NCI-H1694 treated with DMSO at 0.1 percent for 48 hours (cell line): Measurements from ENCODE around the gene WASHC4.
"Not testable (repeated sequence)": the region's sequence is repeated elsewhere in the genome, so short reads cannot be mapped to it uniquely, and the experiment has no call there.

Experiments used
- DNase-seq: peaks from one replicate; lab custom pipeline; 2025; lab: John Stamatoyannopoulos, UW

WASHC4 gene

DNA sequence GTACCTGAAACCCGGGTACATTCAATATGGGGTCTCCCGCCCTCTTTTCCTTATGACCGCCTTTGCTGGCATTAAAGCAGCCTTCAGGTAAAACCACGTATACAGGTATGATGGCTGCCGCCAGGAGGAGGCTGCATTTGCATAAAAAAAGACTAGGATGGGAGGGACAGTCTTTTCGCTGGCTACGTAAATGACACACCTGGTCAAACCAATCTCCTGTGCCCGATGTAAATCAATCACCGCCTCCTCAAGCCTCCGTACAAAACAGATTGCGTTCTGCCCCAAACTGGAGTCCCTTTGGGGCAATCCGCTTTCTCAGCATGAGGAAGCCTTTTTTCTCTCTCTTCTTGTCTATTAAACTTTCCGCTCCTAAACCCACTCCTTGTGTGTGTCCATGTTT is 15.2 kb upstream of the WASHC4 start:
- no peak for DNase-seq

DNA sequence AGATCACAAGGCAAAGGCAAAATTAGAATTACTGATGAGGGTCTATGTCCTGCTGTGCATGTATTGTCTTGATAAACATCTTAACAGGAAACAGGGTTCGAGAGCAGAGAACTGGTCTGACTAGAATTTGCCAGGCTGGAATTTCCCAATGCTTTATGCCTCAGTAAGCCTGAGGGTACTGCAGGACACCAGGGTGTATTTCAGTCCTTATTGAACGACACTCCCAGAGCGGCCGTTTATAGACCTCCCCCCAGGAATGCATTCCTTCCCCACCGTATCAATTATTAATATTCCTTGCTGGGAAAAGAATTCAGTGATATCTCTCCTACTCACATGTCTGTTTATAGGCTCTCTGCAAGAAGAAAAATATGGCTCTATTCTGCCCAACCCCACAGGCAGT is 12.2 kb upstream of the WASHC4 start:
- not testable (repeated sequence) for DNase-seq

DNA sequence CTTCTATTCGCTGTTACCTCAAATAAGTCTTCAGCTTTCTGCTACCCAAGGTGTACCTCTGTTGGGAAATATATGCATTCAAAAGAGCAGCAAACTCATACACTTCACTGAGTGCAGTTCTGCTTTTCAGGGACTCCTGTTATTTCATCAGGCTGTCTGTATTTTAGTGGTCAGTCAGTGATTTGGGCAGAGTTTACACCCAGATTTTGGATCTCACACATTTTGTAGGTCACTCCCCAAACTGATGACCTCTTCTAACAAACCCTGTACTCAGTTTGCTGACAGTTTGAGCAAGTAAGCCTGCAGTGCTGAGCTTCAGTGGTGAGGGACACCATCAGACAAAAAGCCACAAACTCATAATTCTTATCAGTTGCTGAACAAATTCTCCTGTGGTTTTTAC is 8.2 kb upstream of the WASHC4 start:
- no peak for DNase-seq

DNA sequence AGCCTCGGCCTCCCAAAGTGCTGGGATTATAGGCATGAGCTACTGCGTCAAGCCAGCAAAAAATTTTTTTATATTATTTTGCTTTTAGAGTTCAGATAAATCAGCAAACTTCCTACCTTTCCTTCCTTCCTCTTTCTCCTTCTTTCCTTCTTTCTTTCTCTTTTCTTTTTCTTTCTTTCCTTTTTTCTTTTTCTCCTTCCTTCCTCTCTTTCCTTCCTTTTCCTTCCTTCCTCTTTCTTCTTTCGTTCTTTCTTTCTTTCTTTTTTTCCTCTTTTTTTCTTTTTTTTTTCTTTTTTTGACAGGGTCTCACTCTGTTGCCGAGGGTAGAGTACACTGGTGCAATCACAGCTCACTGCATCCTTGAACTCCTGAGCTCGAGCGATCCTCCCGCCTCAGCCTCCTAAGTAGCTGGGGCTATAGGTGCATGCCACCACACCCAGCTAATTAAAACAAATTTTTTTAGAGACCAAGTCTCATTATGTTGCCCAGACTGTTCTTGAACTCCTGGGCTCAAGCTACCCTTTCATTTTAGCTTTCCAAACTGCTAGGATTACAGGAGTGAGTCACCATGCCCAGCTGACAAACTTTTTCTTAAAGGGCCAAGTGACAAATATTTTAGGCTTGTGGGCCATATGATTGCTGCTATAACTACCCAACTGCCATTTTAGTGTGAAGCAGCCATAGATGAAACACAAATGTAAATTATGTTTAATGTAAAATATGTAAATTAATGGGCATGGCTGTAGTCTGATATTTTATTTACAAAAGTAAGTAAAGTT is 7.1 kb upstream of the WASHC4 start:
- no peak for DNase-seq

DNA sequence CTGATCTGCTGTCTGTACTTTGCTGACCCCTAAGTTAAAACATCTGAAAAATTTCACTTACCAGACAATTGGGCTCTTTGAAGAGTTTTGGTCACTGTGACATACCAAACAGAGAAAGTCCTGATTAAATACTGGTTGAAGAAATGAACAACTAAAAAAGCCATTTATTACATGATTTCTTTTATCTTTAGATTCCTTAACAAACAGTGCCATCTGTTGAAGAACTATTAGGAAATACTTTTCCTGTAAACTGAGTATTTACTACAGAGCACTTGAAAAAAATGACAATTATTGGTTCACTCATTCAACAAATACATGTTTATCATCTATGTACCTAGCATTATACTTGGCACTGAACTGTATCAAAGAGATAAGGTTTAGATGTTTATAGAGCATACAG is 6.5 kb upstream of the WASHC4 start:
- no peak for DNase-seq

DNA sequence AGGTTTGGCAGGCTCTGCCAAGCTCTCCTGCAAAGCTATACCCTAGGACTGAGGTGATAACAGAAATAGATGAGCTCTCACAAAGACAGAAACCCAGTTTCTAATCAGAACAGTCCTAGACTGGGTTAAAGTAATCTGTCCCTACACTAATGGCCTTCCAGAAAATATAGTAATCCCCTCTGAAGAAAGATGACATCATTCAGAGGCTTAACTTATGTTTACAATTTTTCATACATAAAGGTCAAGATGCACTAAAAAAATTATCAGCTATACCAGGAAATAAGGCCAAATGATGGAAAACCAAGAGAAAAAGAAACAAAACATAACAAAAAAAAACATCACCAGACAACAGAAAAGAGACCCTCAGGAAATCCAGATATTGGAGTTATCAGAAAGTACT is 4.9 kb upstream of the WASHC4 start:
- no peak for DNase-seq

DNA sequence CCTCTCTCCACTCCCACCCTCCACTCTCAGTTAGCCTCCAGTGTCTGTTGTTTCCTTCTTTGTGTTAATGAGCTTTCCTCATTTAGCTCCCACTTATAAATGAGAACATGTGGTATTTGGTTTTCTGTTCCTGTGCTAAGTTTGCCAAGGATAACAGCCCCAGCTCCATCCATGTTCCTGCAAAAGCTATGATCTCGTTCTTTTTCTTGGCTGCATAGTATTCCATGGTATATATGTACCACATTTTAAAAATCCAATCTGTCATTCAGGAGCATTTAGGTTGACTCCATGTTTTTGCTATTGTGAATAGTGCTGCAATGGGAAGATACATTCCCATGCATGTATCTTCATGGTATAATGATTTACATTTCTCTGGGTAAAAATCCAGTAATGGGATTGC is 2.8 kb upstream of the WASHC4 start:
- DNase-seq: no peak

DNA sequence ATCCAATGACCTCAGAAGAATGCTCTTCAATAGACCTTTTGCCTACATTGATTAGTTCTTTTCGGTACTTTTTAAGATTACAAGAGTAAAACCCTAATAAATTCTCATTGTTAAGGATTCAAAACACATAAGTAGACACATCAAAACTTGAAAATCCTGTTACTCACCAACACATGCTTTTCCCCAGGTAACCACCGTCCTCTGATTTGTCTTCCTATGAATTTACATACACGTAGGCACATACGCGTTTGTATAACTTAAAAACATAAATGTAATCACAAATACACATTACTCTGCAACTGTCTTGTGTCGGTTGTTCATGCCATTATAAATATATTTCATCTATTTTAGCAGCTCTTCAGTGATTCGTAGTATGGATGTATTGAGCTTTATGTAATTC is 910 bp upstream of the WASHC4 start:
- DNase-seq: peak; percentile 18

DNA sequence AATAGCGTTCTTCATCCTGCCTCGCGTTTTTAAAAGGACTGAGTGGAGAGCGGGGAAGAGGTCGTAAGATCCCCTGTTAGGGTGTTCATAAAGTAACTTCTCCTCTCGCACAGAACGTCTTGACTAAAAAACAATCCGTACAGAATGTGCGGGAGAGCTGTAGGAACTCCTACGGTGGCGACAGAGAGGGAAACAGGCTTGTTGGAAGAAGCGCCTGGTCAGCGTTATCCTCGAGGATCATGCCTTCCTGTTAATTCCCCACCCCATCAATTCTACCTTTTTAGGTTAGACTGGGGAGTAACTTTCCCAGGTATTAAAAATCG is 399 bp upstream of the WASHC4 start:
- DNase-seq: peak; percentile 75

DNA sequence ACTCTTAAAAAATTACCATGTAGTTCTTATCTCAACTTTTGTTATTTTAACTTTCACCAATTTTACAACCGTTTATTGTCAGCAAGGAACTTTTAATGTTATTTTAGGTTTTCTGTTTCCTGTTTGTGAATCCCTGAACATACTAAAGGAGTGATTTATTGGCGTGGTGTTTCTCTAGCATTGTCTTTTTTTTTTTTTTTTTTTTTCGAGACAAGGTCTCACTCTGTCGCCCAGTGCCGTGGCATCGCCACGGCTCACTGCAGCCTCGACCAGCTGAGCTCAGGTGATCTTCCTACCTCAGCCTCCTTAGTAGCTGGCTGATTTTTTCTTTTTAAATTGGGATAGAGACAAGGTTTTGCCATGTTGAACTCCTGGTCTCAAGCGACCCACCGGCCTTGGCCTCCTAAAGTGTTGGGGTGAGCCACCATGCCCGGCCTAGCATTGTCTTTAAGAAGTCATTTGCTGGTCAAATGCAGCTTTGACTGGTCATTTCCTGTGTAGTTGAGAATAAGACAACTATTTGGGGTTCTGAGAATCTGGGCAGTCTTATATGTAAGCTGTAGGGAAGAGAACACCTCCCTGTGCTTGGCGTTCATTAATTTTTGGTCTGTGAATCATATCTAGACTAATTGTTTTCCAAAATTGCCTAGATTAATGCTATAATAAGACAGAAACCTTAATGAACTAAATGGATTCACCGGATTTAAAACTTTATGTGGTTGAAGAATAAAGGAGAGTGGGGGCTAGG is 2.1 kb downstream of the WASHC4 start:
- DNase-seq: no peak

DNA sequence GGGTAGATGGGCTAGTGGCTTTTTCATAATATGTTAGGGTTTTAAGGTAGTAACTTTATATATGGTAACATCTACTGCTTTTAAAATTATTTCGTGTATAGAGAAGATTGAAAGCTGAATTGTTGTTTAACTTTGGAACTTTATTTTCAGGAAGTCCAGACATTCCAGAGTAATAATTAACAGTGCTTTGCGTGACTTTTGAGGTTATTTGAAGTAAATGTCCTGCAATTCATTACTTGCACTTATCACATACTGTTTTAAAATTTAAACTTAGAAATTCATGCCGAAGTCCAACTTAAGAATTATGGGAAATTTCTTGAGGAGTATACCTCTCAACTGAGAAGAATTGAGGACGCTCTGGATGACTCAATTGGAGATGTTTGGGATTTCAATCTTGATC is 3.3 kb downstream of the WASHC4 start:
- DNase-seq: no peak

DNA sequence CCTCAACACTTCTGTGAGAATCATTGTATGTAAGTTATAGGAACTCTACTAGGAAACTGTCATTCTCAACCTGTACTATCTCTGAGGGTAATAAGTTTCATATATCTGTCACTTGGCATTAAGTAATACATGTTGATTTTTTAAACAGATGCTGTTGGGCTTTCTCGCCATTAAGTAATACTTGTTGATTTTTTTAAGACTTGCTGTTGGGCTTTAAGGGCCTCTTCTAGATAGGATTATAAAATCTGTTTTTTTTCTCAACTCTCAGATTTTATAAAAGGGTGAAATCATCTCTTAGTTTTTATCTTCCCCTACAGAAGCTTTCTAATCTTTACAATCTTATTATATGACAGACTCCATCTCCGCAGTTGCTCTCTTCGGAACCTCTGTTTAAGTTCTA is 5.6 kb downstream of the WASHC4 start:
- DNase-seq: no peak

DNA sequence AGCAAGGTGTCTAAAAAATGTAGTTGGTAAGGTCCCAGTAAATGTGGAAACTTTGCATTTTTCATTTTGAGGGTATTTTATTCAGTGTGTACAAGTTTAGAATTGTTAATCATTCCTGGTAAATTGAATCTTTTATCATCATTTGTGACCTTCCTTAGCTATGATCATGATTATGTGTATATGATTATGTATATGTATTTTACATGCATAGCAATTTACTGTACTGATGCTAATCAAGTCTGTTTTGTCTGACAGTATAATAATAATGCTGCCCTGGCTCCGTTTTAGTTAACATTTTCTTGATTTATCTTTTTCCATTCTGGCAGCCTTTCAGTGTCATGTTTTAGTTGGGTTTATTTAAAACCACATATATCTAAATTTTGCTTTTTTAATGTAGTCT is 9.4 kb downstream of the WASHC4 start:
- DNase-seq: no peak

DNA sequence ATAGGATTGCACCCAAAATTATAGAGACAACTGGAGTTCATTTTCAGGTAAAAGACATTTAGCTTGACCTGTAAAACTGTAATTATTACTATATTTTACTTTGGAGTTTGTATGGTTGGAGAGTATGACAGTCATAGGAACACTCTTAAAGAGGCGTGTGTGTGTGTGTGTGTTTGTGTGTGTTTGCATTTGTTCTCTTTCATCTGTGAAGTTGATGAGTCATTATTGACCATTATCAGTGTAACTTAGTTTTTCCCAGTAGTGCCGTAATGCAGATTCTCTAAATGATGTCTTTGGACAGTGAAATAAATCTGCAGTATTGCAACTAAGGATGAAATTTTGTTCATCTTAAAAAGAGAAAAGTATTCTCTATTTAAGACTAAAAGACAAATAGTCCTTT is 13.0 kb downstream of the WASHC4 start:
- no peak for DNase-seq

DNA sequence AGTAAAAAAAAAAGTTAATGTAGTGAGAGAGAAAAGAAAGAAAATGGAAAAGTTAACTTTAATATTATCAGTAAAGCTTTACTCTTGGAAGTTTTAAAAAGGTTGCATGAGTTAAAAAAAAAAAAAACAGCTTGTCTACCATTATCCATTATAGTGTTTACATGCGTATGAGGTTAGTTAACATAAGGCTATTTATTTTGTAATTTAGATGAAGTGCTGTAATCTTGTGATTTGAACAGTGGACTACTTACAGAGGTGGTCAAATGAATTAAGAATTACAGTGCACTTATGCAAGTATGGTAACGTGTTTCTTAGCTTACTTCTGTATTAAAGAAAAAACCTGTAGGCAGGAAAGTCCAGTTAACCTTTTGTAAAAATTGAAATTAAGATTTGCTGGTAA is 30.7 kb downstream of the WASHC4 start:
- DNase-seq: no peak

DNA sequence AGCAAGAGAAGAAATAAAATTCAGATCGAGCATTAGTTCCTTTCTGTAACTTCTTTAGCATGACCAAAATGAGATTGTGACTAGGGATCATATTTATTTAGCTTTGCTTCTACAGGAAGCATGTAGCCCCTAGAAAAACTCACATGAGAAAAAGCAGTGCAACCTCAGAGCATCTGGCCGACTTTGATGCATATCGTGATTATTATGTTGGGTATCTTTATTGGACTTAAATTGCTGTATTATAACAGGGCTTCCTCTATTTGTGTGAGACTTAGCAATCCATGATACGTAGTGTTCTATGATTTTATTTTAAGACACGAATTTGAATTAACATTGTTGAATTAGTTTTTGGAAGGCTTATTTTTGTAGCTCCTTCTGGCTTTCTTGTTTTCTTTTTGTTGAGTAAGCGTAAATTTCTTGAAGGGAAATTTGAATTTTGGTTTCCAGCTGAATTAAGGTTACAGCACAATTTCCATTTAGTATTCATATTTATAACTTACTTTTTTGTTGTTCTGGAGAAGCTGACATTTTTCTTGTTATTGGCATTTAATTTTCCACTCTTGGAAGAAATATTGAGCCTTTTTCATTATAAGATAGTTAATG is 33.9 kb downstream of the WASHC4 start:
- DNase-seq: no peak

DNA sequence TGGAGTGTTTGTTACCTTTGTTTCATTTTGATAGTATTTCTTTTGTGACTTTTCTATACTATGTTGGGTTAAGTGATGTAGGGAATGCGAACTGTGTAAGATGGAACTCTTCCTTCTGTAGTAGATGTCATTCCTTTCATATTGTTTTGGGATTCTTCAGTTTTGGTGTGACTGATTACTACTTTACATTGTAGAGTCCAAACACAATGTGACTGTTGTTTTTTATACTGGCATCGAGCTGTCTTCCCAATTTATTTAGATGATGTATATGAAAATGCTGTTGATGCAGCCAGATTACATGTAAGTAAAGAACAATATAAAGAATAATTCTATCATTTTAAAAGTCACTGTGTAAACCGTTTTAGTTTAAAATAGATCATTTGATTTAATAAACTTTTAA is 34.7 kb downstream of the WASHC4 start:
- DNase-seq: no peak

DNA sequence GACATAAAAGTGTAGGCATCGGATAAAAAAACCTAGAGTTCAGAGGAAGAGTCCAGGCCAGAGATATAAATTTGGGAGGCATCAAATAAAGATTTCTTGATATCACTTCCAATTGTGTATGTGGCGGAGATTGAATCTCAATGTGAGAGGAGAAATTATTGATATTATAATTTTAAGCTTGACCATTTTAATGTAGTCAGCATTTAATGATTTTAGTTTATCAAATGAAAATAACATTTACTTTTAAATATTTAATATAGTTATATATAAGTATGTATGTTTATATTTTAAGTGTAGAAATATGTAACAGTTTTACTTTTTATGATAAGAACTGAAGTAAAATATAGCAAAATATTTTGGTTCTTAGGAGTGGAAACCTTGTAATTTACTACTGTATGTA is 48.7 kb downstream of the WASHC4 start:
- no peak for DNase-seq

DNA sequence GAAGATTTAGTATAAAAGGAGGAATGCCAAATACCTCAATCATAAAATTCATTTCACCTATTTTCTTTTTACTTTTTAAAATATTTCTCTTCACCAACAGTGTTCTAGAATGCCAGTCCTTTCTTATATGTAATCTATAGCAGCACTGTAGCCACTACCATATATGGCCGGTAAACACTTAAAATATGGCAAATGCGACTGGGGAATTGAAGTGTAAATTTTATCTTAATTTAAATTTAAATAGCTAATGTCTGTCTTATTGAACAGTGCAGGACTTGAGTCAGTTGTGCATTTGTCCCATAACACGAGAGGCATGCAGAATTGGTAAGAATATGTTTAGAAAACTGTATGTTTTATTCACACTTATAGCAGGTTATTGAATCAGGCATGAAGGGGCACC is 50.1 kb downstream of the WASHC4 start:
- no peak for DNase-seq

DNA sequence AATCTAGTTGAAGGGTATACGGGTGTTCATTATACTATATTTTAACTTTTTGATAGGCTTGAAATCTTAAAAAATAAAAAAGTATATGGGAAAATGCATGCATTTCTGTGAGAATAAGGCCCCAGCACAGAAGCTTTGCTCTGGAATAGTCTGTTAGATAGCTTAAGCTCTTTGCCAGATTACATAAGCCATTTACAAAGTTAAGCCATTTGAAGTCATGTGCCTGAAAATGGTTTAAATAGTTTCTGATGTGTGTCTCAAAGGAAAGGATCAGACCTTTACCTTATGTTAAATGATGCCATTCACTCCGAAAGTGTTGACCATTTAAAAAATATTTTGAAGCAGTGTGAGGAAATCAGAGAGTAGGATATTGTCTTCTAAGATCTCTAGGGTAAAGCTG is 51.3 kb downstream of the WASHC4 start:
- DNase-seq: no peak

DNA sequence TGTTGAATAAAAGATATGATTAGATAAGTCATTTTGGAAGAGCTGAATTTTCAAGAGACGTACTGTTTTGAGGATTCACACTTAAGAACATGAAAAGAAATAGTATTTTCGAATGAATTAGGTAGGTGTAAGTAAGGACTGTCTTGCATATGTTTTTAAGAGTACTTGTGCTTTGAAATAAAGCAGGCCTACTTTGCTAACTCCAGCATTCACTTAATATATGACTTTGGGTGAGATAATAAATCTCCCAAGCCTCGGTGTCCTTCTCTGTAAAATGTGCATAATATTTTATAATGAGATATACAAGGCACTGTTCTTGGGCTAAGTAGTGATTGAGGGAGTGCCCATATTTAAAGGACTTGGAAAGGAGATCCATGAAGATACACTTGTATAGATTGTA is 54.6 kb downstream of the WASHC4 start:
- no peak for DNase-seq

DNA sequence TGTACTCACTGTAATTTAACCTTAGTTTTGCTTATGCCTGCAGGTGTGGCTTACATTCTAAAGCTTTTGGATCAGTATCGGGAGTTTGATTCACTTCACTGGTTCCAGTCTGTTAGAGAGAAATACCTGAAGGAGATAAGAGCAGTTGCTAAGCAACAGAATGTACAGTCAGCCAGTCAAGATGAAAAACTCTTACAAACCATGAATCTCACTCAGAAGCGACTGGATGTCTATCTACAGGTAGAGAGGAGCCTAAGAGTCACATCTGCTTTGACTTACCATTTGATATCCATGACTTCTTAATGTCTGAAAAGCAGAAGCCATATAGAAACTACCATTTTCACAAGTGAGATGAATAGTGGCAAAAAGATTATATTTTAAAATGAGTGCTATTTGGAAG is 56.5 kb downstream of the WASHC4 start:
- DNase-seq: no peak

DNA sequence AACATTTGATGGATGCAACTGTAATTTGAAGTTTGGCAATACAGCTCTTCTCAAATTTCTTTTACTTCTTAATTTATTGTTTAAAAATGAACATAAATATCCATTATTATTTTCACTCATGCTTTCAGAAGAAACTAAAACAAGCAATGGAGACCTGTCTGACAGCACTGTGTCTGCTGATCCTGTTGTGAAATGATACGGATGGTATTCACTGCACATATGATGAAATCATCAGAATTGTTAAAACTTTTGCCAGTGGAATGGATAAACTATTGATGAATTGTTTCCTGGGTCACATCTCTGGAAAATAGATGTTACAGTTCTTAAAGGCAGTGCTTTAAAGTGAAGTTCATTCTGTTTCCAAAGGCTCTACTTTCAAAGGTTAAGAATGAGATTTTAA is 59.2 kb downstream of the WASHC4 start:
- no peak for DNase-seq

DNA sequence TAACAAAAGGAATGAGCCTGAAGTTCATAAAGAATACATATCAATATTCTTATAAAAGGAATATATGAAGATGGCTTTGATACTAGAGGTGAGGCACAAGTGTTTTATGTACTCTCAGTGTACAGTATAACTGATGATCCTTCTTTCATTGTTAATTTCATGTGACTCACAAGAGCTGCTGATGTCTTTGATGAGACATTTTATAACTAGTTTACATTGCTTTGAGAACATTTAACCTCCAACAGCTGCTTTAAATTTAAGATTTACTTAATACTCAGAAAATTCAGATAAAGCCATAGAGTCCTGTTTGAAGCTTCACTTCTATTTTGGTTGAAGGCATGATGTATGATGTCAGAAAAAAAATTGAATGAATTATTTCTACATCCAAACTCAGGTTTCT is 59.8 kb downstream of the WASHC4 start:
- DNase-seq: no peak
